WTC11 (cell line): ENCODE measurements around the gene NDE1. TPM values are rescaled to one million over a fixed set of nuclear protein-coding genes. Genes with fewer than 3 reads are reported as not detected.

Source experiments
- ATAC-seq: fragments of 200-7000 bp; cut with Tn5 transposase; 2 replicates; pipeline ENCODE4 v1.10.0; 2021; ENCODE audit warnings: mild to moderate bottlenecking, moderate library complexity
- CTCF ChIA-PET: fragments of 300-600 bp; sonication (Branson Sonifier 250); formaldehyde crosslinking; loops from one replicate; lab custom pipeline; 2021; ENCODE audit warnings: antibody characterized with exemption; lab: Charles Lee
- POLR2A ChIA-PET: fragments of 350-600 bp; sonication (Branson Sonifier 250); formaldehyde crosslinking; loops from one replicate; lab custom pipeline; 2021; ENCODE audit warnings: antibody characterized with exemption; lab: Charles Lee
- DNase-seq: peaks from one replicate; pipeline ENCODE4 v3.0.0; 2021; ENCODE audit warnings: low spot score
- H3K27ac Mint-ChIP-seq: 2 replicates; pipeline ENCODE4 v1.8.0; 2021; ENCODE audit warnings: mixed read lengths
- H3K27me3 Mint-ChIP-seq: 2 replicates; pipeline ENCODE4 v1.8.0; 2021; ENCODE audit warnings: low read depth, mild to moderate bottlenecking, moderate library complexity, mixed read lengths
- H3K36me3 Mint-ChIP-seq: 2 replicates; pipeline ENCODE4 v1.8.0; 2021; ENCODE audit warnings: mixed read lengths
- H3K4me1 Mint-ChIP-seq: 2 replicates; pipeline ENCODE4 v1.8.0; 2022; ENCODE audit warnings: mixed read lengths
- H3K4me3 Mint-ChIP-seq: 2 replicates; pipeline ENCODE4 v1.8.0; 2021; ENCODE audit warnings: mild to moderate bottlenecking, moderate library complexity, mixed read lengths
- H3K9me3 Mint-ChIP-seq: 2 replicates; pipeline ENCODE4 v1.8.0; 2021; ENCODE audit warnings: mixed read lengths
- ARID4B ChIP-seq: sonication (generic); formaldehyde crosslinking; IDR thresholded peaks from 2 replicates; pipeline ENCODE4 v1.8.0; 2023; ENCODE audit warnings: missing genetic modification reagents, mild to moderate bottlenecking, borderline replicate concordance
- ATF3 ChIP-seq: sonication (generic); formaldehyde crosslinking; conservative IDR thresholded peaks from 2 replicates; pipeline ENCODE4 v1.8.1; 2022; ENCODE audit warnings: mild to moderate bottlenecking, missing genetic modification reagents
- CBFB ChIP-seq: sonication (generic); formaldehyde crosslinking; IDR thresholded peaks from 2 replicates; pipeline ENCODE4 v1.8.1; 2022; ENCODE audit warnings: mild to moderate bottlenecking, low read depth, missing genetic modification reagents
- CREM ChIP-seq: sonication (generic); formaldehyde crosslinking; IDR thresholded peaks from 2 replicates; pipeline ENCODE4 v1.8.1; 2022; ENCODE audit warnings: mild to moderate bottlenecking, missing genetic modification reagents, moderate library complexity
- FOXK1 ChIP-seq: sonication (generic); formaldehyde crosslinking; IDR thresholded peaks from 2 replicates; pipeline ENCODE4 v1.8.0; 2022; ENCODE audit warnings: mild to moderate bottlenecking, moderate library complexity, missing genetic modification reagents
- GABPB1 ChIP-seq: sonication (generic); formaldehyde crosslinking; IDR thresholded peaks from 2 replicates; pipeline ENCODE4 v1.8.1; 2023; ENCODE audit warnings: mild to moderate bottlenecking, missing genetic modification reagents
- KAT7 ChIP-seq: sonication (generic); formaldehyde crosslinking; IDR thresholded peaks from 2 replicates; pipeline ENCODE4 v1.8.1; 2023; ENCODE audit warnings: missing genetic modification reagents, mild to moderate bottlenecking, borderline replicate concordance
- MXD4 ChIP-seq: fragments of 250-450 bp; sonication (Bioruptor Pico); IDR thresholded peaks from 2 replicates; pipeline ENCODE4 v1.8.0; 2021; ENCODE audit warnings: mild to moderate bottlenecking, moderate library complexity, borderline replicate concordance
- NR2C2 ChIP-seq: sonication (generic); formaldehyde crosslinking; IDR thresholded peaks from 2 replicates; pipeline ENCODE4 v1.8.0; 2022; ENCODE audit warnings: mild to moderate bottlenecking, missing genetic modification reagents
- RORB ChIP-seq: fragments of 250-450 bp; sonication (Bioruptor Pico); IDR thresholded peaks from 2 replicates; pipeline ENCODE4 v1.9.0; 2021; ENCODE audit warnings: mild to moderate bottlenecking
- SMAD3 ChIP-seq: sonication (generic); formaldehyde crosslinking; IDR thresholded peaks from 2 replicates; pipeline ENCODE4 v1.8.0; 2022; ENCODE audit warnings: missing genetic modification reagents, mild to moderate bottlenecking, borderline replicate concordance
- ZBTB21 ChIP-seq: sonication (generic); formaldehyde crosslinking; IDR thresholded peaks from 2 replicates; pipeline ENCODE4 v1.8.1; 2023; ENCODE audit warnings: mild to moderate bottlenecking, missing genetic modification reagents, borderline replicate concordance
- ZNF121 ChIP-seq: sonication (generic); formaldehyde crosslinking; IDR thresholded peaks from 2 replicates; pipeline ENCODE4 v1.8.0; 2023; ENCODE audit warnings: missing genetic modification reagents
- ZNF281 ChIP-seq: sonication (generic); formaldehyde crosslinking; IDR thresholded peaks from 2 replicates; pipeline ENCODE4 v1.8.0; 2023; ENCODE audit warnings: mild to moderate bottlenecking, missing genetic modification reagents
- ZNF317 ChIP-seq: sonication (generic); formaldehyde crosslinking; IDR thresholded peaks from 2 replicates; pipeline ENCODE4 v1.8.1; 2023; ENCODE audit warnings: low read depth, mild to moderate bottlenecking, moderate library complexity, missing genetic modification reagents, borderline replicate concordance
- ZNF416 ChIP-seq: fragments of 250-450 bp; sonication (Bioruptor Pico); IDR thresholded peaks from 2 replicates; pipeline ENCODE4 v1.9.0; 2021; ENCODE audit warnings: mild to moderate bottlenecking, inconsistent platforms
- ZNF423 ChIP-seq: fragments of 250-450 bp; sonication (Bioruptor Pico); IDR thresholded peaks from 2 replicates; pipeline ENCODE4 v2.1.2; 2022; ENCODE audit warnings: mild to moderate bottlenecking, moderate library complexity
- total RNA-seq: library from RNA; stranded (reverse); gene quantifications from 3 replicates; pipeline ENCODE4 v1.2.3, GENCODE V29; 2021
- TF ChIP-seq, protein P1 (sequence below): sonication (generic); formaldehyde crosslinking; IDR thresholded peaks from 2 replicates; pipeline ENCODE4 v1.8.0; 2023; ENCODE audit warnings: missing genetic modification reagents
- TF ChIP-seq, protein P2 (sequence below): fragments of 250-450 bp; sonication (Bioruptor Pico); IDR thresholded peaks from 2 replicates; pipeline ENCODE4 v1.9.0; 2021; ENCODE audit warnings: moderate library complexity, mild to moderate bottlenecking, inconsistent platforms, borderline replicate concordance

NDE1 gene
- total RNA-seq, 1 experiment from 2014 or later: 39.4 TPM

- H3K9me3 Mint-ChIP-seq: no peaks in the 10 kb centered on the region
- no peak for ATAC-seq
- peaks cover 11% of the 10 kb centered on the region for H3K4me1 Mint-ChIP-seq
- TF ChIP-seq NR2C2 (CRISPR knock-in tag) (no peak), KAT7 (CRISPR knock-in tag) (no peak), ZNF121 (CRISPR knock-in tag) (no peak), ZNF416 (CRISPR knock-in tag) (no peak), ZNF317 (CRISPR knock-in tag) (no peak), RORB (CRISPR knock-in tag) (no peak), ARID4B (CRISPR knock-in tag) (no peak)
- TF ChIP-seq, protein P1, sequence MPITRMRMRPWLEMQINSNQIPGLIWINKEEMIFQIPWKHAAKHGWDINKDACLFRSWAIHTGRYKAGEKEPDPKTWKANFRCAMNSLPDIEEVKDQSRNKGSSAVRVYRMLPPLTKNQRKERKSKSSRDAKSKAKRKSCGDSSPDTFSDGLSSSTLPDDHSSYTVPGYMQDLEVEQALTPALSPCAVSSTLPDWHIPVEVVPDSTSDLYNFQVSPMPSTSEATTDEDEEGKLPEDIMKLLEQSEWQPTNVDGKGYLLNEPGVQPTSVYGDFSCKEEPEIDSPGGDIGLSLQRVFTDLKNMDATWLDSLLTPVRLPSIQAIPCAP (CRISPR knock-in tag): no peak
- TF ChIP-seq, all 79 proteins: peak for 0
- H3K27me3 Mint-ChIP-seq: no peaks in the 10 kb centered on the region; the same call in 1 of the 2 replicates
- peaks cover 18% of the 10 kb centered on the region for H3K36me3 Mint-ChIP-seq
- POLR2A ChIA-PET: interaction anchor here (0.6 kb wide), 1 partner anchor 502 kb away, joined by 3 read pairs; no protein-coding TSS in a partner anchor
- H3K27ac Mint-ChIP-seq: peak overlapping the region; percentile 94
- CTCF ChIA-PET: interaction anchor here (1.1 to 1.3 kb wide), 4 partner anchors 20 to 91 kb away, joined by 3 to 7 read pairs (median 4); no protein-coding TSS in a partner anchor
- no peak for DNase-seq
- peak overlapping the region; percentile 88 for H3K4me3 Mint-ChIP-seq
Measured at GRCh38 chr16:15641753-15642556, 8.1 kb upstream of the NDE1 start.

- Mint-ChIP-seq H3K4me1 (peaks cover 11% of the 10 kb centered on the region), H3K27ac (peak overlapping the region; percentile 94), H3K27me3 (no peaks in the 10 kb centered on the region; the same call in 1 of the 2 replicates), H3K9me3 (no peaks in the 10 kb centered on the region), H3K36me3 (peaks cover 12% of the 10 kb centered on the region), H3K4me3 (peak overlapping the region; percentile 88)
- no peak for DNase-seq
- ChIA-PET POLR2A (interaction anchor here (0.5 to 1.0 kb wide), 4 partner anchors 11 to 103 kb away, joined by 3 to 4 read pairs (median 4); no protein-coding TSS in a partner anchor), CTCF (interaction anchor here (0.5 to 1.4 kb wide), 10 partner anchors 21 to 667 kb away, joined by 3 to 7 read pairs (median 4); partner anchors contain the start of gene PDXDC1)
- ATAC-seq: peak; percentile 88
- TF ChIP-seq, protein P2, sequence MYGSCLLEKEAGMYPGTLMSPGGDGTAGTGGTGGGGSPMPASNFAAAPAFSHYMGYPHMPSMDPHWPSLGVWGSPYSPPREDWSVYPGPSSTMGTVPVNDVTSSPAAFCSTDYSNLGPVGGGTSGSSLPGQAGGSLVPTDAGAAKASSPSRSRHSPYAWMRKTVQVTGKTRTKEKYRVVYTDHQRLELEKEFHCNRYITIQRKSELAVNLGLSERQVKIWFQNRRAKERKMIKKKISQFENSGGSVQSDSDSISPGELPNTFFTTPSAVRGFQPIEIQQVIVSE (CRISPR knock-in tag): no peak
- TF ChIP-seq FOXK1 (CRISPR knock-in tag): no peak
- peak; percentile 83 for TF ChIP-seq ZNF423 (CRISPR knock-in tag)
- TF ChIP-seq KAT7 (CRISPR knock-in tag): no peak
- peak; percentile 41; the same call in 1 of the 2 replicates for TF ChIP-seq ARID4B (CRISPR knock-in tag)
- TF ChIP-seq ATF3 (CRISPR knock-in tag): no peak
- TF ChIP-seq ZNF416 (CRISPR knock-in tag): no peak
- no peak for TF ChIP-seq ZNF281 (CRISPR knock-in tag)
- no peak for TF ChIP-seq MXD4 (CRISPR knock-in tag)
- TF ChIP-seq GABPB1 (CRISPR knock-in tag): peak; percentile 56; the same call in 1 of the 2 replicates
- no peak for TF ChIP-seq CREM (CRISPR knock-in tag)
- no peak for TF ChIP-seq SMAD3 (CRISPR knock-in tag)
- no peak for TF ChIP-seq CBFB (CRISPR knock-in tag)
- no peak for TF ChIP-seq ZBTB21
Measured at GRCh38 chr16:15642557-15643047, 7.4 kb upstream of the NDE1 start.
